GM23248 (cell line): ENCODE measurements around the gene CEACAM6.

Experiments used
- EZH2 ChIP-seq: fragments of 200-600 bp; sonication (generic); IDR thresholded peaks from 2 replicates; pipeline ENCODE4 v1.6.1; 2018; ENCODE audit warnings: antibody characterized with exemption, mild to moderate bottlenecking; ENCODE audit not compliant: insufficient read depth, poor library complexity, severe bottlenecking
- EZH2phosphoT487 ChIP-seq: fragments of 200-600 bp; sonication (generic); IDR thresholded peaks from 2 replicates; pipeline ENCODE4 v1.6.1; 2018; ENCODE audit warnings: antibody characterized with exemption, moderate library complexity, mild to moderate bottlenecking, low read depth; ENCODE audit not compliant: insufficient read depth

DNA sequence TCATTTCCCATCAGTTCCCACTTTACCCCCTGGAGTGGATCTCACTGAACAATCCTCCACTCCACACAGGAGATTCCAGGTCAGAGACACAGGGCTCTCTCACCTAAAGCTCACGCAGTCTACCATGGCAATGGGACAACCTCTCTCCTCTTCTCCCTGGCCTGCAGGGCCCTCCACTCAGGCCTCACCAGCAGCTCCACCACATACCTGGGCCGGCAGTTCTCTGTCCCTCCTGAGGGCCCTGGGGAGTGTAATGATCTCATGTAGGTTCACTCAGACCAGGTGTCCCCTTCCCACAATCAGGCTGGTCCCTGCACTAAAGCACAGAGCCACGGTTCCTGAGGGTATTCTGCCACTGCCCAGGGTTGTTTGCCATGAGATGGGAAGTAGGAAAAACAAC lies 56.7 kb downstream of the CEACAM6 start:
- no peak for TF ChIP-seq EZH2
- TF ChIP-seq EZH2phosphoT487 = no peak
